Stomach (tissue), 9 donors: Measurements from ENCODE around the gene SLC24A3. TPM values are rescaled to one million over a fixed set of nuclear protein-coding genes. Genes with fewer than 3 reads are reported as not detected.

ENCODE experiments used
- DNase-seq, 2 donors: peaks; one replicate each; pipeline versions ENCODE4 v3.0.0 to v3.0.0-alpha.2; 2013 to 2019
- H3K27ac ChIP-seq, 5 donors: fragments of 200-600 bp in 4 of 5; sonication (generic) in 4 of 5; one replicate each; pipeline ENCODE4 v1.5.1; 2013 to 2019; ENCODE audit warnings: mild to moderate bottlenecking in 1 of 5, moderate library complexity in 1 of 5
- H3K27me3 ChIP-seq, 3 donors: fragments of 200-600 bp; sonication (generic); one replicate each; pipeline ENCODE4 v1.5.1; 2017 to 2019; ENCODE audit warnings: mixed run types in 1 of 3
- H3K36me3 ChIP-seq, 4 donors: fragments of 200-600 bp; sonication (generic); 1 replicate in 3 of 4; 2 replicates in 1 of 4; pipeline ENCODE4 v1.5.1; 2016 to 2019
- H3K4me1 ChIP-seq, 4 donors: fragments of 200-600 bp; sonication (generic); one replicate each; pipeline ENCODE4 v1.5.1; 2016 to 2019
- H3K4me3 ChIP-seq, 4 donors: fragments of 200-600 bp; sonication (generic) in 3 of 4; one replicate each; pipeline ENCODE4 v1.5.1; 2016 to 2019; ENCODE audit warnings: mild to moderate bottlenecking in 1 of 4
- H3K9me3 ChIP-seq, 4 donors: fragments of 200-600 bp; sonication (generic); one replicate each; pipeline ENCODE4 v1.5.1; 2016 to 2019
- EP300 ChIP-seq: sonication (generic); formaldehyde crosslinking; IDR thresholded peaks from one replicate; pipeline ENCODE4 v1.6.1; 2017; ENCODE audit warnings: antibody characterized with exemption
- POLR2A ChIP-seq, 4 donors: fragments of 450-650 bp; IDR thresholded peaks; one replicate each; pipeline ENCODE4 v1.6.1; 2016; ENCODE audit warnings: antibody characterized with exemption in 4 of 4, control low read depth in 2 of 4, mild to moderate bottlenecking in 1 of 4, moderate library complexity in 1 of 4
- POLR2AphosphoS5 ChIP-seq, 3 donors: sonication (generic); formaldehyde crosslinking; IDR thresholded peaks; one replicate each; pipeline ENCODE4 v1.6.1; 2016; ENCODE audit warnings: antibody characterized with exemption in 3 of 3
- WGBS, 5 donors: extraction: QIAGEN DNeasy Blood & Tissue Kit in 3 of 5; methylation state at CpG; one replicate each; pipeline versions ENCODE4 v1.1.5 to v1.1.7; 2013 to 2018; 5-methylcytosine and 5-hydroxymethylcytosine counted together
- intact Hi-C: fragments of 100-400 bp; cut with DNase I; formaldehyde crosslinking; loops from one replicate; pipeline ENCODE4 v1.15.1; 2023; ENCODE audit warnings: low total_unique reads
- polyA plus RNA-seq, 3 donors: library from polyadenylated mRNA; stranded (reverse); fragments of 200-250 nt; gene quantifications; one replicate each; pipeline ENCODE4 v1.2.3, GENCODE V29; 2013
- total RNA-seq, 5 donors: library from RNA; depleted of rRNA; stranded (reverse); fragments of >200 nt; gene quantifications; one replicate each; pipeline versions ENCODE4 v1.1.0 to v1.2.3, GENCODE V29; 2014 to 2016
- TF ChIP-seq, protein P1 (sequence below), 7 experiments: fragments of 450-650 bp in 4 of 7; fragments of 200-600 bp in 3 of 7; sonication (generic) in 3 of 7; IDR thresholded peaks; one replicate each; pipeline ENCODE4 v1.5.1; 2016 to 2019; ENCODE audit warnings: antibody characterized with exemption in 7 of 7, control low read depth in 2 of 7, mild to moderate bottlenecking in 1 of 7
- donor health status: healthy with polysubstance abuse.
- donor health status: Bipolar disorder and iron deficiency.
- donor health status: healthy.

SLC24A3 gene
- total and polyA plus RNA-seq, 8 donors, result 1.8 to 9.0 (median 4.5) TPM

DNA sequence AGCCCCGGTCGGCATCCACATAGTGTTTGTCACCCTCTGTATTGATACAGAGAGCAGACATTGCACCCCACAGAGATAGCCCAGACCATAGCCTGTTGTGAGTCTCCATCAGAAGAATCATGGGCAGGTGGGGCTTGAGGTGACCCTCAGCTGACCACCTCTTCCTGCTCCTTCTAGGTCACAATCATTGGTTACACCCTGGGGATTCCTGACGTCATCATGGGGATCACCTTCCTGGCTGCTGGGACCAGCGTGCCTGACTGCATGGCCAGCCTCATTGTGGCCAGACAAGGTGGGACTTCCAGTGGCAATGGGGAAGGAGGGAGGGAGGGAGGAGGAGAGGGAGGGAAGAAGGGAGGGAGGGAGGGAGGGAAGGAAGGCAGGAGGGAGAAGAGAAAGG lies 484.2 kb downstream of the SLC24A3 start:
- WGBS, 5 donors, result 85 to 91% (median 87%) methylated on average over 4 of the region's 4 CpGs
- Histone ChIP-seq H3K4me3 (no peak overlapping the region), H3K4me1 (peaks cover 0 to 13% (median 0%) of the 10 kb centered on the region in 4 donors), H3K27me3 (no peaks in the 10 kb centered on the region), H3K36me3 (peaks cover 0 to 3% (median 0%) of the 10 kb centered on the region in 4 donors), H3K9me3 (no peaks in the 10 kb centered on the region), H3K27ac (no peak overlapping the region)
- TF ChIP-seq, protein P1, sequence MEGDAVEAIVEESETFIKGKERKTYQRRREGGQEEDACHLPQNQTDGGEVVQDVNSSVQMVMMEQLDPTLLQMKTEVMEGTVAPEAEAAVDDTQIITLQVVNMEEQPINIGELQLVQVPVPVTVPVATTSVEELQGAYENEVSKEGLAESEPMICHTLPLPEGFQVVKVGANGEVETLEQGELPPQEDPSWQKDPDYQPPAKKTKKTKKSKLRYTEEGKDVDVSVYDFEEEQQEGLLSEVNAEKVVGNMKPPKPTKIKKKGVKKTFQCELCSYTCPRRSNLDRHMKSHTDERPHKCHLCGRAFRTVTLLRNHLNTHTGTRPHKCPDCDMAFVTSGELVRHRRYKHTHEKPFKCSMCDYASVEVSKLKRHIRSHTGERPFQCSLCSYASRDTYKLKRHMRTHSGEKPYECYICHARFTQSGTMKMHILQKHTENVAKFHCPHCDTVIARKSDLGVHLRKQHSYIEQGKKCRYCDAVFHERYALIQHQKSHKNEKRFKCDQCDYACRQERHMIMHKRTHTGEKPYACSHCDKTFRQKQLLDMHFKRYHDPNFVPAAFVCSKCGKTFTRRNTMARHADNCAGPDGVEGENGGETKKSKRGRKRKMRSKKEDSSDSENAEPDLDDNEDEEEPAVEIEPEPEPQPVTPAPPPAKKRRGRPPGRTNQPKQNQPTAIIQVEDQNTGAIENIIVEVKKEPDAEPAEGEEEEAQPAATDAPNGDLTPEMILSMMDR (IDR thresholded peaks at IDR 0.05), result no peak
- TF ChIP-seq EP300 (no peak), POLR2A (IDR thresholded peaks at IDR 0.05) (no peak), POLR2AphosphoS5 (IDR thresholded peaks at IDR 0.05) (no peak)
- no peak for DNase-seq
- intact Hi-C loops, result loop anchor here (10.0 kb wide), 1 partner anchor 78 kb away; no protein-coding TSS in a partner anchor

GRCh38 chr20:19697415-19697814 lies 485.0 kb downstream of the SLC24A3 start:
- Histone ChIP-seq H3K4me1 (peaks cover 0 to 8% (median 0%) of the 10 kb centered on the region in 4 donors), H3K9me3 (peaks cover 0 to 4% (median 0%) of the 10 kb centered on the region in 4 donors), H3K27ac (no peak overlapping the region), H3K27me3 (no peaks in the 10 kb centered on the region), H3K4me3 (no peak overlapping the region), H3K36me3 (peaks cover 0 to 3% (median 0%) of the 10 kb centered on the region in 4 donors)
- no peak for TF ChIP-seq EP300
- TF ChIP-seq POLR2AphosphoS5 (IDR thresholded peaks at IDR 0.05), result no peak
- TF ChIP-seq, protein P1 (IDR thresholded peaks at IDR 0.05), result no peak
- no peak for TF ChIP-seq POLR2A (IDR thresholded peaks at IDR 0.05)
- DNase-seq, result no peak
- intact Hi-C loops, result loop anchor here (10.0 kb wide), 1 partner anchor 77 kb away; no protein-coding TSS in a partner anchor
- WGBS, 5 donors, result 92 to 98% (median 95%) methylated on average over 2 of the region's 2 CpGs

DNA sequence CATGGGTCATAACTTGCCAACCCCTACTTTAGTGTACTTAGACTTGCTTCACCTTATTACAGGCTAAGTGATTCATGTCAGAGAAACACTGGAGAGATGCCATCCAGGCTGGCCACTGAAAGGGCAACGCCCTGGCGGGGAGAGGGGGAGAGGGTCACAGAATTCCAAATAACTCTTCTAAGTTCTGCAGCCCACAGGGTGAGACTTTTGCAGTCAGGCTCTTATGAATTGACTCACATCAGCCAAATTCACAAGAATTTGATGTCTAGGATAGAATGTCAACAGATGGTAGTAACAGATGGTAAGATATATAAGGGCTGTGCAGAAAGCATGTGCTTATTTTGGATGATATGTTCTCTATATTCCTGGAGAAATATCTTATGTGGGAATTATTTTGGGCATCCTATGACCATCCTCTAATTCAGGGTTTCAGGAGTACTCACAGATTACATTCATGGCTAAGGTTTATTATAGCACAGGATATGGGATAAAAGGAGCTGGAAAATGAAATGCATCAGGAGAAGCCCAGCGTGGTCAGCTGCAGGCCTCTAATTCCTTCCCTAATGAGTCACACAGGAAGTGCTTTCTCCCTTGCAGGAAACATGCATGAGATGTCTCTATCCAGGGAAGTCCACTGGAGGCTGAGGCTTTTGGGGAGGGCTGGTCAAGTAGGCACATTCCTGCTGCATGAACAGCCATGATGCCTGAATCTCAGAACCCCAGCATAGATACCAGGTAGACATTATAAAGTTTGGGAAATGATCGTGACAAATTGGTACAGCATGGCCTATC lies 486.9 kb downstream of the SLC24A3 start:
- Histone ChIP-seq H3K36me3 (peaks cover 0 to 3% (median 0%) of the 10 kb centered on the region in 4 donors), H3K9me3 (peaks cover 0 to 5% (median 0%) of the 10 kb centered on the region in 4 donors), H3K4me3 (no peak overlapping the region), H3K27me3 (no peaks in the 10 kb centered on the region), H3K27ac (no peak overlapping the region), H3K4me1 (no peaks in the 10 kb centered on the region)
- no peak for DNase-seq
- 78 to 91% (median 88%) methylated on average over 4 of the region's 4 CpGs for WGBS, 5 donors
- intact Hi-C loops, result loop anchor here (10.0 kb wide), 1 partner anchor 75 kb away; no protein-coding TSS in a partner anchor
- TF ChIP-seq, protein P1 (IDR thresholded peaks at IDR 0.05), result no peak
- TF ChIP-seq POLR2AphosphoS5 (IDR thresholded peaks at IDR 0.05), result no peak
- no peak for TF ChIP-seq EP300
- TF ChIP-seq POLR2A (IDR thresholded peaks at IDR 0.05), result no peak

DNA sequence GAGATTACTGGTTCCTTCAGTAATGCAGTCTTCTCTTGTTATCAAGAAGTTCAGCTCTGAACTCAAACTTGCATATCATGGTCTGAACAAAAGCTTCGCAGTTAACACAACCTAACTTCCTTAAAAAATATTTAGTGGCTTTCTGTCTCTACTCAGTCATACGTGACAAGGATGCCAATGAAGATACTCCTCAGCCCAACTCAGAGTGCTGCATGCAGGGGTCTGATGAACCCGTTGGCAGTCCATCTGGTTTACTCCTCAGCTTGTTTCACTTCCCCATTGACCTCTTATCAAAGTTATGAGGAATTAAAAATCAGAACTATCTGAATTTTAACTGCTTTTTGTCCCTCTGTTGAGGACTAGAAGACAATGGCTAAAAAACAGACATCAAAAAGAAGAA lies 489.0 kb downstream of the SLC24A3 start:
- no peak overlapping the region for H3K27ac ChIP-seq
- intact Hi-C loops, result no loop called here
- H3K9me3 ChIP-seq, result peaks cover 0 to 5% (median 0%) of the 10 kb centered on the region in 4 donors
- WGBS, 5 donors, result 60 to 81% (median 70%) methylated on average over 3 of the region's 3 CpGs
- H3K4me3 ChIP-seq, result no peak overlapping the region
- H3K4me1 ChIP-seq, result no peaks in the 10 kb centered on the region
- no peak for TF ChIP-seq EP300
- TF ChIP-seq POLR2A (IDR thresholded peaks at IDR 0.05), result no peak
- TF ChIP-seq POLR2AphosphoS5 (IDR thresholded peaks at IDR 0.05), result no peak
- TF ChIP-seq, protein P1 (IDR thresholded peaks at IDR 0.05), result no peak
- H3K36me3 ChIP-seq, result peaks cover 0 to 3% (median 0%) of the 10 kb centered on the region in 4 donors
- no peak for DNase-seq
- no peaks in the 10 kb centered on the region for H3K27me3 ChIP-seq
